OCI-M2 (cell line): ENCODE results near the gene SLC44A5.
"Not testable (repeated sequence)": the region's sequence is repeated elsewhere in the genome, so short reads cannot be mapped to it uniquely, and the experiment has no call there.

Experiments used
- DNase-seq: peaks from one replicate; lab custom pipeline; 2025; ENCODE audit not compliant: unreplicated experiment; lab: John Stamatoyannopoulos, UW

Gene SLC44A5

DNA sequence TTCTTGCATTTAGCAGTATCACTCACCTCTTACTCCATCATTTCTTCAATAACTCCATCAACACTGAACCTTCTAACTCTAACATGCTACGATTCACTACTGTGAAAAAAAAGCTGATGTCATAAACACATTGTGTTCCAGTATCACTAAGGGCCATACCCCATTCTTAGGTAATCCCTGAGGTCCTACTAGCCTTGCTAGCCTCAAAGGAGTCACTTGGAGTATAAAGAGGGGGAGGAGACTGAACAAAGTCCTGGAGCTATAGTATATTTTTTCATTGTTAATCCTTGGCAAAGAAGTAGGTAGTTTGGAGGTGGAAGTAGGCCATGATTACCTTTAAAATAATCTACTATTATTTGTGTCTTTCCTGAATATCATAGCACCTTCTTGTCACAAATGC lies at the start of gene SLC44A5:
TSS of gene SLC44A5 (minus strand) at position 101 of the 400 bp plus-strand sequence. CDS start 69,667 bp downstream, outside the sequence.
- no peak for DNase-seq

DNA sequence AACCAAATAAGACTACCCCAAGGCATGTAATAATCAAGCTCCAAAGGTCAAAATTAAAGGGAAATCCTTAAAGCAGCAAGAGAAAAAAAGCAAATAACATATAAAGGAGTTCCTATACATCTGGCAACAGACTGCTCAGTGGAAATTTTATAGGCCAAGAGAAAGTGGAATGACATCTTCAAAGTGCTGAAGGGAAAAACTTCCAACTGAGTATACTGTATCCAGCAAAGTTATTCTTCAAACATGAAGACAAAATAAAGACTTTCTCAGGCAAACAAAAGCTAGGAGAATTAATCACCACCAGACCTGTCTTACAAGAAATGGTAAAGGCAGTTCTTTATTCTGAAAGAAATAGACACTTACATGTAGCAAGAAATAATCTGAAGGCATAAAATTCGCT lies 45.0 kb upstream of the SLC44A5 start:
- no peak for DNase-seq

DNA sequence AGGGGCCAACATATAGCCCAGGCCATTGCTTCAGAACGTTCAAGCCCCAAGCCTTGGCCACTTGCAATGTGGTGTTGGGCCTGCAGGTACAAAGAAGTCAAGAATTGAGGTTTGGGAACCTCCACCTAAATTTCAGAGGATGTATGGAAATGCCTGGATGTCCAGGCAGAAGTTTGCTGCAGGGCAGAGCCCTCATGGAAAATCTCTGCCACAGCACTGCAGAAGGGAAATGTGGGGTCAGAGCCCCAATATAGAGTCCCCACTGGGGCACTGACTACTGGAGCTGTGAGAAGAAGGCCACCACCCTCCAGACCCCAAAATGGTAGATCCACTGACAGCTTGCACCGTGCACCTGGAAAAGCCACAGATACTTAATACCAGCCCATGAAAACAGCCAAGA lies 36.3 kb upstream of the SLC44A5 start:
- not testable (repeated sequence) for DNase-seq

DNA sequence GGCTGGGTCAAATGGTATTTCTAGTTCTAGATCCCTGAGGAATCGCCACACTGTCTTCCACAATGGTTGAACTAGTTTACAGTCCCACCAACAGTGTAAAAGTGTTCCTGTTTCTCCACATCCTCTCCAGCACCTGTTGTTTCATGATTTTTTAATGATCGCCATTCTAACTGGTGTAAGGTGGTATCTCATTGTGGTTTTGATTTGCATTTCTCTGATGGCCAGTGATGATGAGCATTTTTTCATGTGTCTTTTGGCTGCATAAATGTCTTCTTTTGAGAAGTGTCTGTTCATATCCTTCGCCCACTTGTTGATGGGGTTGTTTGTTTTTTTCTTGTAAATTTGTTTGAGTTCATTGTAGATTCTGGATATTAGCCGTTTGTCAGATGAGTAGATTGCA lies 34.2 kb upstream of the SLC44A5 start:
- not testable (repeated sequence) for DNase-seq

DNA sequence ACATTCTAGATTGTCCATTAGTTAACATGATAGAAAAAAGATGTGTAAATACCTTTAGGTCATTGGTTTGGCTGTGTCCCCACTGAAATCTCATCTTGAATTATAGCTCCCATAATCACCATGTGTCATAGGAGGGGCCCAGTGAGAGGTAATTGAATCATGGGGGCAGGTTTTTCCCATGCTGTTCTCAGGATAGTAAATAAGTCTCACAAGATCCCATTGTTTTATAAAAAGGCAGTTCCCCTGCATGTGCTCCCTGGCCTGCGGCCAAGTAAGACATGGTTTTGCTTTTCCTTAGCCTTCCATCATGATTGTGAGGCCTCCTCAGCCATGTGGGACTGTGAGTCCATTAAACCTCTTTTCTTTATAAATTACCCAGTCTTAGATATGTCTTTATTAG lies 32.5 kb upstream of the SLC44A5 start:
- DNase-seq: no peak

DNA sequence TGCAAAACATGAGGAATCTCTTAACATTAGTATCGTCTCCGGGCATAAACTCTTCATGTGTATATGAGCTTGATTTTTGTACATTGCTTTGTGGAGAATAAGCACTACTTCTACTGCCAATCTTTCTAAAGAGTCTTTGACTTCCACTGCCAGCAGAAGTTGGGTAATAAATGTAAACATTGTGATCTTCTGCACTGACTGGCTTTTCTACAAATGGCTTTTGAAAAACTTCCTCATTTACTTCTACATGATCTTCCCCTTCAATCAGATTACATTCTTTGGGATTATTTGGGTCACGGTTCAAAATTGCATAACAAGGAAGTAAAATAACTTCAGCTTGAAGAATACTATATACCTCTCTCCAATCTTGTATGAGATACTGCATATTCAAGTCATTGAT lies 30.4 kb upstream of the SLC44A5 start:
- no peak for DNase-seq

DNA sequence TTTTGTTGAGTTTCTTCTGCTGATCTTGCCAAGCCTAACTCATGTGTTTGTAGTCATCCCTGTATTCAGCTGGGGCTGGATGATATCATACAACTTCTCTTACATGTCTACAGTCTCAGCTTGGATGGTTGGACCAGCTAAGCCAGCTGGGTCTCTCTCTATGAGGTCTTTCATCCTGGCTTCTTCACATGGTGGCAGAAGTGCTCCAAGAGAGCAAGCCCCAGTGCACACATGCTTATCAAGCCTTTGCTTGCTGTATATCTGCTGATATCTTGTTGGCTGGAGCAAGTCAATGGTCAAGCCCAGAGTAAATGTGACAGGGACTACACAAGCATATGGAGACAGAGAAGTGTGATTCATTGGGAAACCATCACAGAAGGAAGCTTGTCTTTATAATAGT lies 29.2 kb upstream of the SLC44A5 start:
- no peak for DNase-seq

DNA sequence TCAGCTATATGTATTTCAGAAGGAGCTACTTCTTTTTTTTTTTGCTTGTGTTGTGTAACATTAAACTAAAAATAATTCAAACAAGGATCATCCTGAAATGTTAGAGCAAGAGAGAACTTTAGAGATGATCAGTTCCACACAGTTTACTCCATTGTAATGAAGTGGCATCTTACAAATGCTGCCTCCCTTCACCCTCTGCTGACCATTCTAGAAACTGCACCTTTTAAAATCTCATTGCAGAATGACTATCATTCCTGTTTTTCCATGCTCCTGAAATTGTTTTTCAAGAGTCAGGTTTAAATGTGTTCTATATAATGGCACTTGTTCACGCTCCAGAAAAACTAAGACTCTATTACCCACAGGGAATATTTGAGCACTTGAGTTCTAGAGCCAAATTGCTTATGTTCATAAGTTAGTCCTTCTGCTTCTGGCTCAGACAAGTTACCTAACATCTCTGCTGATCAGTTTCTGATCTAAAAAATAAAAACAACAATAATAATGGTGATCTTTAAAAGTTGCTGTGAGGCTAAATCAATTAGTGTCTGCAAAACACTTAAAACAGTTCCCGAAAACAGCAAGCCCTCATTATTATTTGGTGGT lies 21.5 kb upstream of the SLC44A5 start:
- DNase-seq: no peak

DNA sequence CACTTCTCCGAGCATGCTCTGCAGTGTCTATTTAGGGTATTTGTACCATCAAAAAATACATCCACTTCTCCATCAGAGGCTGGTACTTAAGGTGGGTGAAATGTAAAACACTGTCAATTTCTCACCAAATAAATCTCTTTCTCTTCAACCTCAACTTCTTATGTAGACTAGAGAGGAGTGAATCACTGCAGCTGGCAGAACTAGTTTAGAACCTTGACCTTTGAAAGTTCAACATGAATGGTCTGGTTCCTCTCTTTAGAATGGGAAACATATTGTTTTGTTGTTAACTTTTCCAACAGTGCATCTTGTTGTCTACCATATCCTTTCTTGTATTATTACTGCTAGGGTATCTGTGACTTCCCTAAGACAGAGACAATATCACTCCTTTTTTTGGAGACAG lies 20.1 kb upstream of the SLC44A5 start:
- DNase-seq: no peak

DNA sequence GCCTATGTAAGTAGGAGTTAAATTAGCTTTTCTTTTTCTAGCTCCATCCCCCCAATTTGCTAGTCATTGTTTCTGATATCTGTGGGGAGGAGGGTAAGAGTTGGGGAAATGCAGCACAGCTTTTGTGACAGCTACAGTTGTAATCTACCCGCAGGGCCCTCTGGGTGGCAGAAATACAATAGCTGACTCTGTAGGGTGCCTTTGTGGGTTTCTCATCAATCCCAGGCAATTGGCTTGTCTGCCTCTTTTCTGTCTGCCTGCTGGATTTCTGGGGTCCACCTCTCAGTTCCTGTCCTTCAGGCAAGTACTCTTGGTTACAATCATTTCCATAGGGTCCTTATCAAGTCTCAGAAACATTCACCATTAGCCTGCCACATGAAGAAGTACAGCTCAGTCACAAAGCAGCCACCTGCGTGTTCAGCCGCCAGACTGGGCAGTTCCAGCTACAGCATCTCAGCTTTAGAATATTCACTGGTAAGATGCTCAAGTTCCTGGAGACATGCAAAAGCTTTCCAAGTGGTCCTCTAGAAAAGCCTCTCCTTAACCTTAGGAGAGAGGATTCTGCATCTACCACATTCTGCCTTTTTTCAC lies 19.2 kb upstream of the SLC44A5 start:
- no peak for DNase-seq

DNA sequence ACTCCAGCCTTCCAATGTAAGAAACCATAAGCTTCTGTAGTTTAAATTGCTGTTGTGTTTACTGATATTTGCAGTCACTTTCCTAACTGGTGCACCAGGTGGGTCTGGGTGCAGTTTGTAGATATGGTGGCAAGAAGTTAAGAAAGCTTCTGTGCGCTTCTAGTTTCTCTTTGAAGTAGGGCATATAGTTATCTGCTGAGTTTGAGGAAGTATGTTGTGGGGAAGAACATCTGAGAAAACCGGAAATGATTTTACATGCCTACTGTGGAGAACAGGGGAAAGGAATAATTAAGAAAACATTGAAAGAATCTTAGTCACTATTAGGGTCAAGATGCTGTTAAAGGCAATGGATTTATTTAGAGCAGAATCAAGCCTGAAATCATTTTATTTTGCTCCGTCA lies 14.9 kb upstream of the SLC44A5 start:
- no peak for DNase-seq

DNA sequence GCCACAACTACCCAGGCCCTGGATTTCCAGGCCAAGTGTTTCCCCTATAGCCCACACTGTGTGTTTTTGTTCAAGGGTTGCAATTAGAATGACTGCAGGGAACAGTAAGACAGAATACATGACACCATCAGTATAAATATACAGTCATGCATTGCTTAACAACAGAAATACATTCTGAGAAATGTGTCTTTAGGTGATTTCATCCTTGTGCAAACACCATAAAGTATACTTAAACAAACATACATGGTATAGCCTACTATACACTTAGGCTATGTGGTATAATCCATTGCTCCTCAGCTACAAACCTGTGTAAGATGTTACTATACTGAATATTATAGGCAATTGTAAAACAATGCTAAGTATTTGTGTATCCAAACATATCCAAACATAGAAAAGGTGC lies 7.5 kb upstream of the SLC44A5 start:
- no peak for DNase-seq

DNA sequence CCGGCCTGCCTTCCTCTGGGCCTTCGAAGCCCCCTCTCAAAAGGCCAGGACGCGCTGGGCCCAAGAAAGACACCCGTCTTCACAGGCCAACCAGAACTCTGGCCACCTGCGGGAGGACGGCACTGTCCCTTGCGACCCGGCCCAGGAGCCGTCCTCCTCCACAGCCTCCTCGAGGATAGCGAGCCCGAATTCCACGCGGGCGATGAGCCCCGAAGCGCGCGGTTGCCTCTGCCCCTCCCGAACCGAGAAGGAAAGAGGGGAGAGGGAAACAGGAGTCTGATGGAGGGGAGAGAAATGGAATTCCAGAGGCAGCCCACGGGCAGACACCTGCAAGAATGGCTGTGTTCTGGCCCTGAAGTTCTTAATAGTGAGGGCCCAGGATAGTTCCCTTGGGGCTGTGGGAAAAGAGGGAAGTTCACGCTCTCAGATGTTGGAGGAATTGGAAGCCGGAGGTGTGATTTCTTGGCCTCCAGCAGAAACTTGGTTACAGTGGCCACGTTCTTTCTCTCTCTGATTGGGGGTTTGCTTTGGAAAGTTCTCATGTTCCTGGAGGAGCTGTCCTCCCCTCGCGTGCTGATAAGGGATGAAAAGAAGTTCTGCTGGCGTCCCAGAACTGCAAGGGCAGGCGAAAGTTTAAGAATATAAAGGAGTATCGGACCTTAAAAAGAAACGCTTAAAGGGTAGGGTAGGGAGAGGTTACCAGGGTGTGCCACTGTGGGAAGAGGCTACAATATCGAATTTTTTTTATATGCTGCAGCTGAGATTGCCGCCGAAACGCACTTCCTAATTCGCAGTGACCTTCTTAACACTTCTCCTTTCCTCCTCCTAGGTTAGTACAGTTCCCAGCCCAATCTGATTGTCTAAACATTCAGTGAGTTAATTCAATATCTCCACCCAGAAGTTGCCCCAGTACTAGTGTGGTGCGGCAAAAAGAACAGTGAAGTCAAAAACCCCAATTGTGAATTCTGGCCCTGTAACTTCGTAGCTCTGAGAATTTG lies 5.8 kb upstream of the SLC44A5 start:
- no peak for DNase-seq

DNA sequence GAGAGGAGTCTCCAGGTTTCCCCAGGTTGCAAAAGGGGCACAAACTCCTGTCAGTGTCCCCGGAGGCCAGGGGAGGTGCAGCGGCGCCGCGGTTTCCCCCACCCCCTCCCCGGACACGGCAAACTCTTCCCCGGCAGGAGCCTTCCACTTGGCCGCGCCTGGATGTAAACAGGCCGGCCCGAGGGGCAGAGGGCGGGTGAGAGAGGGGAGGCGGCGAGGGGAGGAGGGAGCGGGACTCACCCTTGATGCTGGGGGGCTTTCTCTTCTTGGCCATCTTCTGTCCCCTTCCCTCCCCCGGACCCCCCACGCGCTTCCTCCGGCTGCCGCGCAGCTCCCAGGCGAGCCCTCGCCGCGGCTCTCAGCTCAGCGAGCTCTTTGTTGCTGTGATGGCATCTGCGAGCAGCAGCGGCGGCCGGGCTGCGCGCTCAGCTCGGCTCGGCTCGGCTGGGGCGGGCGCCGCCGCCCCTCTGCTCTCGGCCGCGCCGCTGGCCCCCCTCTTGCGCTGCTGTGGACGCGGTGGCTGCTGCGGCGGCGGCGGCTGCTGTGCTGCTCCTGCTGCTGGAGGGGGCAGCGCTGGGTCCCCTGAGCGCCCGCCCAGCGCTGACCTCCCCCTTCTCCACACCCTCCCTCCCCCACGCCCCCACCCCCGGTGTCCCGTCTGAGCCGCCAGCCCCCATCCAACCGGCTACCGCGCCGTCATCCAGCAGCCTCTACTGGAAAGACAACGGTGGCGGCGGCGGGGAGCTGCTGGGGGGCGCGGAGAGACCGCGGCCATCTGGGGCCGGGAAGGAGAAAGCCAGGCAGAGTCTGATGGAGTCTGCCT lies 4.9 kb upstream of the SLC44A5 start:
- no peak for DNase-seq

DNA sequence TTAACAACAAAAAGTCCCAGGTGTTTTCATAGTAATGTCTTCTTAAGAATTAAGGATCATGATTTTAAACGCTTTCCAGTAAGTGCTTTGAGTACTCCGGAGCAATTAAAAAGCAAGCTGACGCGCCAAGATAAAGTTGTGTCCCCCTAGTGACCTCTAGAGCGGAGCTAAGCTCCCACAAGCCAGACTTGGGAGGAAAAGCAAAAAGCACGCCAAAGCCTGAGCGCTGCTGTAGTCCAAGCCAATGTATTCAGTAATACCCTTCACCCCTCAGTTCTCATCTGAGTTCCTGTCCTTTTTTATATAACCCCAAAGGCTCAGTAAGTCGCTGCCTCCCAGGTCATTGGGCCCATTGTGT lies 3.5 kb upstream of the SLC44A5 start:
- no peak for DNase-seq

DNA sequence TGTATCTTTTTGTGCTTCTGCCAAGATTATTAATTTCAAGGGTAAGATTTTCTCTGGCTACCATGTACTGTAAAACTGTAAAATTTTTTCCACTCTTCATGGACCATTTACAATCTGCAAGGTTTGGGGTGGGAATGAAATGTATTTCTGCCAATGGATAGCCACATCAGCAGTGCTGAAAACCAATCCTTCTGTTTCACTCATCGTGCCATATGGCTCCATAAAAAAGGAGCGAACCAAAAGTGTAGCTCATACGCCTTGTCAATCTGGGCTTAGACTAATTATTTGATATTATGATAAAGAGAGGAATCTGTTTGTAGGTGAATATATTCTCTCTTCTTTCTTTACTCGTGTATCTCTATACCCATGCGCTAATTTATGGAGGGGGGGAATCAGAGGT lies 3.0 kb upstream of the SLC44A5 start:
- no peak for DNase-seq

DNA sequence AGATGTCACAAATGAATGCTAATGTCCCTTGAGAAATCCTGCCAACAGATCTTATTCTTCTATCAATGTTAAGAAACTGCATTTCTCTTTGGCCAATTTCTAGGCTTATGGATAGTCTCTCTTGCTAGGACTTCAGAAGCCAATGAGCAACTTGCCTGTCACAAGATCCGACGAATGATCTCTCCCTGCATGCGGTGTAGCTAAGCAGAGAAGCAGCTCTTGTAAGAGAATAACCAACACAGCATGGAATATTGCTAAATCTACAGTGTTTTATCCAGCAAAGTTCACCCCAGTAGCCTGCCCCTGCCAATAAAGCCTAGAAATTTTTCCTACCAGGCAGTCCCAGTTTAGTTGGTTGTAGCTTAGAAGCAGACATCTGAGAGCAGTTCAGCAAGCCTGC lies 2.1 kb upstream of the SLC44A5 start:
- no peak for DNase-seq

DNA sequence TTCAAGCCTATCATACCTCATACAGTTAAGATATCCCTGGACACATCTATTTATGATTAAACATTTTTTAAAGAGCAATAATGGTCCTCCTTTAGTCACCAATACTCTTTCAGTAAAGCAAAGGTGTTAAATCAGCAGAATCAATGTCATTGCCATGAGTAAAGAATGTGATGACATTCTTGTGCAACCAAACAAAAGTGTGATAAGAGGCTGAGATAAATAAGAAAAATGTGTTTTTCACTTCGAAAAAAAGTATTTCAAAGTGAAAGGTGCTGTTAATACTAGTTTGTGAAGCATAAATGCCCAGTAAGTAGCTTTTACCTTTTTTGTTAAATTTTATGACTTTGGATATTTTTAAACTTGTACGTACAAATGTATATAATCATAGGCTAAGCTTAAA lies 8.4 kb downstream of the SLC44A5 start:
- DNase-seq: no peak

DNA sequence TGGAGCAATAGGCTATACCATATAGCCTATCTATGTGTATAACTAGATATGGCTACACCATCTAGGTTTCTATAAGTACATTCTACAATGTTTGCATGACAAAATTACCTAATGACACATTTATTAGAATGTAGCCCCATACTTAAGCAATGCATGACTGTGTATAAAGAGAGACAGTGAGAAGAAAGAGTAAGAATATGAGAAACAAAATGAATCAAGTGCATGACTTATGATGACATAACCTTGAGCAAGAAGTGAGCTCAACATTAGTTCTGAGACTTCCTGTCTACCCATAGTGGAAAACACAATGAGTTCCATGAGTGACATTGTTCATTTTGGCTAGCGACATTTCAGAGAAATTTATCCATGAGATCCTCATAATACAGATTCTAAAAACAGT lies 10.1 kb downstream of the SLC44A5 start:
- no peak for DNase-seq

DNA sequence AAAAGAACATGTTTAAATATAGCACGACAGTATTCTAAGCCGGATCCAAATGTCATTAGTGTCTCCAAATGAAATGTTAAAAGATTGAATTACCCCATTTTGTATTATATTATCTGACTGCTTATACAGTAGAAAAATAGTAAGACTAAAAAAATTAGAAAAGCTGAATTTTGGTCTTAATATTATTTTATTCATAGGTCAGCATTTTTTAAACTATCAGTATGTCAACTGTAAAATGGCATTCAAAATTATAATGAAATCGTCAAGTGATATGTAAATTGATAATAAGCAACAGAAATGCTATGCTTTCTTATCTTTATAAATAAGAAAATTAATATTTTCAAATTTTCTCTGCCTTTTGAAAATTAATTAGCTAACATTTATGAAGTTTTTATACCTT lies 16.6 kb downstream of the SLC44A5 start:
- DNase-seq: no peak

DNA sequence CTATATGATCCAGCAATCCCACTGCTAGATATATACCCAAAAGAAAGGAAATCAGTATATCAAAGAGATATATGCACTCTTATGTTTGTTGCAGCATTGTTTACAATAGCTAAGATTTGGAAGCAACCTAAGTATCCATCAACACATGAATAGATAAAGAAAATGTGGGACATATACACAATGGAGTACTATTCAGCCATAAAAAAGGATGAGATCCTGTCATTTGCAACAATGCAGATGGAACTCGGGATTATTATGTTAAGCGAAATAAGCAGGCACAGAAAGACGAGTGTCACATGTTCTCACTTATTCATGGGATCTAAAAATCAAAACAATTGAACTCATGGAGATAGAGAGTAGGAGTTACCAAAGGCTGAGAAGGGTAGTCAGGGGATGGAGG lies 17.5 kb downstream of the SLC44A5 start:
- not testable (repeated sequence) for DNase-seq
